Stimulated activated CD8-positive, alpha-beta memory T cell treated with anti-CD3 and anti-CD28 coated beads, Interleukin-4, amount 100 ng/mL, for 48 hours (primary cell): Measurements from ENCODE around the gene TDRKH.

ENCODE experiments used
- DNase-seq: peaks from one replicate; pipeline ENCODE4 v3.0.0-alpha.2; 2020

The TDRKH gene, protein sequence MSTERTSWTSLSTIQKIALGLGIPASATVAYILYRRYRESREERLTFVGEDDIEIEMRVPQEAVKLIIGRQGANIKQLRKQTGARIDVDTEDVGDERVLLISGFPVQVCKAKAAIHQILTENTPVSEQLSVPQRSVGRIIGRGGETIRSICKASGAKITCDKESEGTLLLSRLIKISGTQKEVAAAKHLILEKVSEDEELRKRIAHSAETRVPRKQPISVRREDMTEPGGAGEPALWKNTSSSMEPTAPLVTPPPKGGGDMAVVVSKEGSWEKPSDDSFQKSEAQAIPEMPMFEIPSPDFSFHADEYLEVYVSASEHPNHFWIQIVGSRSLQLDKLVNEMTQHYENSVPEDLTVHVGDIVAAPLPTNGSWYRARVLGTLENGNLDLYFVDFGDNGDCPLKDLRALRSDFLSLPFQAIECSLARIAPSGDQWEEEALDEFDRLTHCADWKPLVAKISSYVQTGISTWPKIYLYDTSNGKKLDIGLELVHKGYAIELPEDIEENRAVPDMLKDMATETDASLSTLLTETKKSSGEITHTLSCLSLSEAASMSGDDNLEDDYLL

GRCh38 chr1:151790071-151790939 is at the start of gene TDRKH:
Gene TDRKH, minus strand, starts transcription at chr1:151790500. Its CDS starts 7,478 bp downstream, at chr1:151783022.
- DNase-seq, result peak; percentile 98

GRCh38 chr1:151839457-151840403 is 49.4 kb upstream of the TDRKH start, which contains the start of gene C2CD4D:
Gene C2CD4D, minus strand, starts transcription at chr1:151839820. Its CDS starts 831 bp downstream, at chr1:151838989.
- DNase-seq, result peak; percentile 80

GRCh38 chr1:151839082-151839412 is 48.7 kb upstream of the TDRKH start:
- no peak for DNase-seq

GRCh38 chr1:151838222-151839081 is 48.2 kb upstream of the TDRKH start:
- peak; percentile 63 for DNase-seq

DNA sequence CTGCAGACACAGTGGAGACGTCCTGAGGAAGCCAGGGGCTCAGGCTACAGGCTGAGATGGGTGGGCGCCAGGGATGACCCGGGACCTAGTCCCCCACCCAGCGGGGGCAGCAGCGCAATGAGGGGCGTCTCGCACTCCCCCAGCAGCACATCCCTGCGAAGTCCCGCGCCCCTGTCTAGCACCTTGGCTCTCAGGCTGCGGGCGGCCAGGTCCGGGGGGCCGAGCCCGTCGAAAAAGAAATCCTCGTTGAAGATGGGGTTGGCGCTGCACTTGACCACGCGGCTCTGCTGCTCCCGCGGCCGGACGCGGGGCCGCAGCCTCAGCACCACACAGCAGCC is 47.6 kb upstream of the TDRKH start:
- no peak for DNase-seq

DNA sequence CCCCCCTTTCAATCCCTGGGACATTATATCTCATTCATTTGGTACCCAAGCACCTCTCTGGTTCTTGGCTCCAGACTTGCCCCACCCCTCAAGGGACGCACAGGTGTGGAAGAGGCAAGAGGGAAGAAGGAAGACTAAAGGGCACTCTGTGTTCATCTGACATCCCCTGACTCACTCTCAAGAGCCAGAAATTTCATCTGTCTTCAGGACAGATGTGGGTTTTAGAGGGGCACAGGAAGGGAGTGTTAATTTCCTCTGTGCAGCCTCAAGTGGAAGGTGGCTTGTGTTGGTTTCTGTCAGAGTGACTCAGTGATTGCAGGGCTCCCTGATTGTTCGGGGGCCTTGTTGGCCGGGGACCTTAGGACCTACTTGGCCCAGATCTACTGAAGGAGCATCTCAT is 46.9 kb upstream of the TDRKH start:
- peak; percentile 57 for DNase-seq

DNA sequence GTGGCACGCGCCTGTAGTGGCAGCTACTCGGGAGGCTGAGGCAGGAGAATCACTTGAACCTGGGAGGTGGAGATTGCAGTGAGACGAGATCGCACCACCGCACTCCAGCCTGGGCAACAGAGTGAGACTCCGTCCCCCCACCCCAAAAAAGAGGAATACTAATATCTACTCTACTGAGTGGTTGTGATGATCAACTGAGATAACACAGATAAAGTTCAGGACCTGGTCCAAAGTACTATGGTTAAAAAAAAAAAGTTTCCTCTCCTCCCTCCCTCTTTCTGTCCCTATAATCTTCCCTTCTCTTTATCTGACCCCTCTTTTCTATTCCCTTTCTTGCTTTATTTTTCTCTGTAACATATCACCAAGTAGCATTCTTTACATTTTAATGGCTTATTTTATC is 45.3 kb upstream of the TDRKH start:
- DNase-seq, result no peak

DNA sequence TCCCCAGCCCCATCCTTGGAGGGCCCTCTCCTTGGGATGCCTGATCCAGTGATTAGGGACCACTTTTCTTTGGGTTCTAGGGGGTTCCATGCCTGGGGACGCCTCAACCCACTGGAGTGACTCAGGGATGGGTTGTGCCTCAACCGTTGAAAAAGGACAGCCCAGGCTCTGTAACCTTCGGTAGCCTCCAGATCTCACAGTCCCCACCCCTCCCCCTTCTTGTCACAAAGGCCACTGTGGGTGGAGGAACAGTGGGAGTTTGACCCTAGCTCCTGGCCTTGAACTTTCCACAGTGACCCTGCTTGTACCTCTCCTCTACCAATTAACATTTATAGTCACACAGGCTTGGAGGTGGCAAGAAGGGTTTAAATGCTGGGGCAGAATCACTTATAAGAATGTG is 43.9 kb upstream of the TDRKH start:
- DNase-seq, result peak; percentile 40

DNA sequence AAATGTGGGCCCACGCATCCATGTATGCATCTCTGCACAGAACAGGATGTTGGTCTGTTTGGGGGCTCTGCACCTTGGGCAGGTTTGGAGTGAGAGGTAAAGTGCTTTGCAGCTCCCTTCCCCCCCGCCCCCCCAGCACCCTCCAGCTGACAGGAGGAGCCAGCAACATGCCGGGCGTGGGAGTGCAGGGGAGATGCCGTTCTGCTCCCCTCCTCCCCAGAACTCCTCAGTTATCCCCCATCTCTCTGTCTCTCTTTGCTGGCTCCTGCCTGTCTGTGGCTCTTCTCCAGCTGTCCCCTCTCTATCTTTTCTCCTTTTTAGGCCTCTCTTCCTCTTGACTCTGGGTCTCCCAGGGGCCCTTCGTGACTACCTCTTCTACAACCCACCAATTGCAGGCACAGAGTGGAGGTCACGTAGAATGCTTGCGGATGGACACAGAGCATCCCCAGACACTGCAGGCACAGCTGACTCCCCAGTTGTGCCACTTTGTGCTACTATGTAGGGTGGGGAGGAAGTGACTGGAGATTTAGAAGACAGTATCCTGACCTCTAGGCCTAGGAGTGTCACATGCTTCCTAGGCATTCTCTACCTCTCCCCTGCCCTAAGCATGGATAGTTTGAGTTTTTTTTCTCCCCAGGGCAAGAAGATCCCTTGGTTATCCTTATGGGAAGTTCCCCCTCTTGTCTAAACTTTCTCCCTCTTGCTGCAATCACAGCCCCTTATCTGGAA is 43.0 kb upstream of the TDRKH start:
- no peak for DNase-seq

DNA sequence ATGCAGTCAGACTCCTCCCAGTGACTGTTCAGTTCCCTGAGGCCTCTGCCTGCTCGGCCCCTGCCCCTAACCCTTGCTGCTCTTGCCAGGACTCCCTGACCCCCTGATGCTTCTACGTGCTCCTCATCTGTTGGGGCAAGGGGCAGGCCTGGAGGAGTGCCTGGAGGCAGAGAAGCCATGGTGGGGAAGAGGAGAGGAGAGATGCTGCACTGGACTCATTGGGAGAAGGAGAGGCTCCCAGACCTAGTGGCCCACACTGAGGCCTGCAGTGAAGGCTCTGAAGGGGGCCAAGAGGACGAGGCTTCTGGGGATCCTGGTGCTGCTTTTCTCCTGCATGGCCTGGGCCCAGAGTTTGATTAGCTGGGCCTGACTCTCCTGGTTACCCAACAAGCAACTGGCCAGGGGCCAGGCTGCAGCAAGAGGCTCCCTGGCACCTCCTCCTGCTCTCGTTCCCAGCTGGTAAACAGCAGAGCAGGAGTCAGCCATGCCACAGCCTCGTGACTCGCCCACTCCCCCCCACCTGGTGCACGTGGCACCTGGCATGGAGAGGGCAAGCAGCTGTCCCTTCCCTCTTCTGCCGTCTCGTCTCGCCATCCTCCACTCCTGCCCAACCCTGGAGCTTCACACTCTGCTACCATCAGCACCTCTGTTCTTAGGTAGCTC is 42.1 kb upstream of the TDRKH start:
- no peak for DNase-seq

- DNase-seq, result no peak
These were observed 41.3 kb upstream of the TDRKH start, which contains the start of gene RORC for GRCh38 chr1:151831605-151832004. Gene RORC, minus strand, starts transcription at chr1:151831802. Its CDS starts 38 bp downstream, at chr1:151831764.

GRCh38 chr1:151831256-151831591 is 40.9 kb upstream of the TDRKH start:
- DNase-seq, result no peak

DNA sequence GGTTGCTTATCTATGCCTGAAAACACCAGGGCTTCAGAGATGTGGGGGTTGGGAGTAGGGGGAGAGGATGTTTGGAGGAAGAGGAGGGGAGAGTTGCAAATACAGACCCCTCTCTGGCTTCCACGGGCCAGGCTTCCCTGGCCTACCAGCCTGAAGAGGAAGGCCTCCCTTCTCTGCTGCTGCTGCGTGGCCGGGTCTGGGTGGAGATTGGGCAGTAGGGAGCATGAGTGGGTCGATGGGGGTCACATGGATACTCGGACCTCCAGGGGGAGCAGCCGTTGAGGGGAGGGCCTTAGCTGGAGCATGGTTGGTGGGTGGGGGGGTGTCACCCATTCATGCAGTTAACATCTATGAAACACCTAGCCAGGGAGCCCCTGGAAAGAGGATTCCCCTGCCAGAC is 39.8 kb upstream of the TDRKH start:
- DNase-seq, result no peak

GRCh38 chr1:151829352-151830046 is 39.2 kb upstream of the TDRKH start:
- no peak for DNase-seq

DNA sequence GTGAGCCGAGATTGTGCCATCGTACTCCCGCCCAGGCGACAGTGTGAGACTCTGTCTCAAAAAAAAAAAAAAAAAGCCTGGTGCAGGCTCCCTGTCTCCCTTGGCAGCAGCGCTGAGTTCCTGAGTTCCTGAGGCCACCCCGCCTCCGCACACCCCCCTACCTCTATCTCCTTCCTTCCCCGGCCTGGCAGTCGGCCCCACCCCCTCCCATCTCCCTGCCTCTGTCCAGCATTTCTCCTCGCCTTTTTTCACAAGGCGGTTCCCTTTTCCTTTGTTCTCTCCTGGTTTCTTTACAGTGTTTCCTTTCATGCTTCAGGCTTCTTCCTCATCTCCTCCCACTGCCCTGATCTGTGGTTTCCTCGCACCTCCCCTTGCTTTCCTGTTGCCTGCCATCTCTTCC is 38.6 kb upstream of the TDRKH start:
- no peak for DNase-seq

DNA sequence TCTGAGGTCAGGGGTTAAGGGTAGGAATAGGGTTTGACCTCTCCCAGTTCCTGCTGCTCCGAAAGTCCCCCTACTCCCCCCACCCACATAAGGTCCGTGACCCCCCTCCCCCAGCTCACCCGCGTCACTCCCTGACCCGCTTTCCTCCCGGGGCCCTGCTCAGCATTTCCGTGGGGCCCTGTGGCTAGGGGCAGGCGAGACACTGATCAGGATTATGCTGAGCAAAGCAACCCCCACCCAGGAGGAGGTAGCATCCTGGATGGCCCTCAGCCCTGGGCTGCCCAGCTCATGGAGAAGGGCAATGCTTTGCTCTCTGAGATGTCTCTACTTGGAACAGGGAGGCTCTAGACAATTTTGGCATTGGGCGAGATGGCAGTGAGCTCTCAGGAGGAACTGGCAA is 37.6 kb upstream of the TDRKH start:
- no peak for DNase-seq

- peak; percentile 62 for DNase-seq
These were observed 35.7 kb upstream of the TDRKH start for GRCh38 chr1:151825751-151826660.

GRCh38 chr1:151825204-151825603 is 34.9 kb upstream of the TDRKH start:
- no peak for DNase-seq

- DNase-seq, result no peak
These were observed 32.9 kb upstream of the TDRKH start for GRCh38 chr1:151823175-151823574.
